ENCODE measurements around the gene PIK3C3. TPM values are rescaled to one million over a fixed set of nuclear protein-coding genes. Genes with fewer than 3 reads are reported as not detected.

PIK3C3 gene
- total and polyA plus RNA-seq, 2 of the 8 experiments (the other 6 are each of a cell fraction or from before 2014, with no cell fraction given) = 15.3 to 47.4 TPM

GRCh38 chr18:41992703-41993102, 37.7 kb downstream of the PIK3C3 start:
- H3K36me3 ChIP-seq (ENCODE audit: control insufficient read depth in 2 of 4, insufficient read depth in 4 of 4, low read length in 3 of 4) = peaks cover 0 to 25% (median 3%) of the 10 kb centered on the region in 4 experiments; a peak in 3 of 8 replicates
- no peak overlapping the region for H3K4me3 ChIP-seq (ENCODE audit: extremely low read depth in 1 of 4, insufficient read depth in 2 of 4, low read depth in 3 of 4, low read length in 4 of 4)
- no peak overlapping the region for H3K9ac ChIP-seq (replicated peaks in 1 of 4; ENCODE audit: extremely low read depth in 1 of 4, low read depth in 3 of 4, low read length in 3 of 4)
- H2BK15ac ChIP-seq (ENCODE audit: low read length) = no peak overlapping the region
- no peak overlapping the region for H3K23ac ChIP-seq (ENCODE audit: insufficient read length)
- H3K56ac ChIP-seq (replicated peaks; ENCODE audit: insufficient read length, low read depth, low read length) = no peak overlapping the region
- no peak overlapping the region for H2BK120ac ChIP-seq (replicated peaks; ENCODE audit: low read depth, low read length)
- H2AK5ac ChIP-seq (ENCODE audit: low read depth, low read length) = no peak overlapping the region
- ChIA-PET POLR2A (ENCODE audit: partially characterized antibody) (no interaction called here), CTCF (ENCODE audit: partially characterized antibody) (no interaction called here)
- H2AFZ ChIP-seq (ENCODE audit: low read length) = no peak overlapping the region
- H3K79me1 ChIP-seq (ENCODE audit: low read depth, low read length) = no peaks in the 10 kb centered on the region
- no peak for FAIRE-seq
- no peak overlapping the region for H3K14ac ChIP-seq (ENCODE audit: insufficient read length)
- peaks cover 0 to 3% (median 0%) of the 10 kb centered on the region in 4 experiments; a peak in 1 of 7 replicates for H3K4me1 ChIP-seq (replicated peaks in 1 of 4; ENCODE audit: control insufficient read depth in 3 of 4, insufficient read depth in 4 of 4, low read length in 3 of 4)
- H3K4me2 ChIP-seq (ENCODE audit: insufficient read depth in 1 of 2, low read depth in 2 of 2, low read length in 2 of 2) = no peak overlapping the region
- H2BK5ac ChIP-seq (ENCODE audit: low read depth, low read length) = no peak overlapping the region
- H3K27ac ChIP-seq (ENCODE audit: low read depth, low read length) = no peak overlapping the region
- peaks cover 0 to 1% of the 10 kb centered on the region in 2 experiments for H4K20me1 ChIP-seq (replicated peaks in 1 of 2; ENCODE audit: control insufficient read depth in 1 of 2, insufficient read depth in 2 of 2, low read length in 2 of 2)
- H3K27me3 ChIP-seq (replicated peaks in 1 of 4; ENCODE audit: control insufficient read depth in 3 of 4, extremely low read depth in 1 of 4, insufficient read depth in 3 of 4, low read length in 3 of 4) = no peaks in the 10 kb centered on the region
- no peak overlapping the region for H4K91ac ChIP-seq (replicated peaks; ENCODE audit: insufficient read length, low read length)
- no peak overlapping the region for H3K4ac ChIP-seq (replicated peaks; ENCODE audit: insufficient read length, low read depth, low read length)
- no peak overlapping the region for H2BK20ac ChIP-seq (ENCODE audit: low read length)
- DNase-seq (ENCODE audit: low read depth in 1 of 2, low spot score in 2 of 2) = no peak
- H2BK12ac ChIP-seq (ENCODE audit: low read depth, low read length) = no peak overlapping the region
- H3K18ac ChIP-seq (ENCODE audit: extremely low read depth, low read length) = no peak overlapping the region
- no peaks in the 10 kb centered on the region for H3K79me2 ChIP-seq (ENCODE audit: control insufficient read depth in 1 of 2, insufficient read depth in 2 of 2, low read length in 2 of 2)
- no peaks in the 10 kb centered on the region for H3K9me3 ChIP-seq (ENCODE audit: insufficient read depth in 2 of 2, low read depth in 1 of 2, low read length in 1 of 2)
- H4K5ac ChIP-seq (ENCODE audit: insufficient read length, low read depth, low read length) = no peak overlapping the region
- no peaks in the 10 kb centered on the region for H3K23me2 ChIP-seq (ENCODE audit: low read depth, low read length)
- H4K8ac ChIP-seq (ENCODE audit: extremely low read depth, insufficient read depth, low read length) = no peak overlapping the region
- 92% methylated on average over 4 of the region's 4 CpGs; no CpG with 5 or more reads in 1 of the 2 experiments for WGBS, 2 experiments (ENCODE audit: extremely low coverage in 1 of 2, insufficient coverage in 1 of 2, insufficient read length in 1 of 2, insufficient replicate concordance in 2 of 2, low coverage in 1 of 2, low lambda C conversion rate in 2 of 2, missing lambda C conversion rate in 1 of 2)
- TF ChIP-seq MAX (IDR thresholded peaks at IDR 0.05) = no peak
- no peak for TF ChIP-seq JUND (IDR thresholded peaks at IDR 0.05; ENCODE audit: low read length)
- no peak for TF ChIP-seq CHD1 (IDR thresholded peaks at IDR 0.05; ENCODE audit: low read depth, low read length)
- no peak for TF ChIP-seq SAP30 (IDR thresholded peaks at IDR 0.05; ENCODE audit: insufficient read depth, insufficient replicate concordance, low read length)
- no peak for TF ChIP-seq NRF1 (IDR thresholded peaks at IDR 0.05; ENCODE audit: low read depth, low read length)
- TF ChIP-seq HDAC6 (IDR thresholded peaks at IDR 0.05; ENCODE audit: low read depth, low read length) = no peak
- no peak for TF ChIP-seq RBBP5 (IDR thresholded peaks at IDR 0.05; ENCODE audit: borderline replicate concordance, low read depth, low read length)
- no peak for TF ChIP-seq EGR1 (IDR thresholded peaks at IDR 0.05; ENCODE audit: borderline replicate concordance, low read depth, low read length)
- no peak for TF ChIP-seq TEAD4 (IDR thresholded peaks at IDR 0.05; ENCODE audit: low read depth, low read length)
- no peak for TF ChIP-seq GABPA (IDR thresholded peaks at IDR 0.05; ENCODE audit: borderline replicate concordance, insufficient read depth, low read length)
- TF ChIP-seq SIN3A (conservative IDR thresholded peaks at IDR 0.05 in 1 of 2, IDR thresholded peaks at IDR 0.05 in 1 of 2; ENCODE audit: low read depth in 1 of 2, low read length in 2 of 2) = no peak
- TF ChIP-seq TCF12 (IDR thresholded peaks at IDR 0.05; ENCODE audit: low read depth, low read length) = no peak
- TF ChIP-seq TBP (IDR thresholded peaks at IDR 0.05; ENCODE audit: low read depth, low read length) = no peak
- TF ChIP-seq CEBPB (IDR thresholded peaks at IDR 0.05; ENCODE audit: low read depth, low read length) = no peak
- TF ChIP-seq SIRT6 (IDR thresholded peaks at IDR 0.05; ENCODE audit: low read length) = no peak
- no peak for TF ChIP-seq SRF (IDR thresholded peaks at IDR 0.05; ENCODE audit: low read depth, low read length)
